HG03469 (cell line): ENCODE measurements around the gene LMBR1L.

Source experiments
- ATAC-seq: cut with Tn5 transposase; IDR thresholded peaks from one replicate; pipeline ENCODE4 v1.9.1; 2021; ENCODE audit warnings: mild to moderate bottlenecking, moderate library complexity, moderate number of reproducible peaks; ENCODE audit not compliant: unreplicated experiment

The LMBR1L gene

GRCh38 chr12:49121047-49121696 is 10.5 kb upstream of the LMBR1L start:
- no peak for ATAC-seq

- ATAC-seq: no peak
These were observed 559 bp upstream of the LMBR1L start for GRCh38 chr12:49111206-49111605.

GRCh38 chr12:49109641-49110463 is 795 bp downstream of the LMBR1L start:
- no peak for ATAC-seq

DNA sequence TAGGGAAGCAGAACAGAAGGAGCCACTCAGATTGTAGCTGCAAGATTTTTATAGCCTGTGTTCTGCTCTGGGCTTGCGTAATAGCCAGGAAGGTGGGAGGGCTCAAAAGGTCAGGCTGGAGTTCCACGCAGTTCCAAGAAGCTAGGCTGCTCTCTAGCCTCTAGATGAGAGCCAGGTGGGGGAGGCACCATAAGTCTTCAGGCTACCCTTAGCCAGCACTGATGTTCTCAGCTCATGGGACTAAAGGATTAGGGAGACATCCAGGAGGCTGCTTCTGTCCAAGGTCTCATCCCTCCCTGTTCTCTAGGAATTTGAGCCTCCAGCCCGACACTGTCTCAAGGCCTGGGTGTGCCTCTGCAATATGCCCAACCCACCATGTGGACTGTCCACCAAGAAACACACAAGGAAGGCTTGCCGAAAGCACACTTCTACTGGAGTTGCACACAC is 1.7 kb downstream of the LMBR1L start:
- no peak for ATAC-seq

GRCh38 chr12:49105504-49106084 is 5.1 kb downstream of the LMBR1L start:
- no peak for ATAC-seq

- ATAC-seq: no peak
These were observed 5.8 kb downstream of the LMBR1L start for GRCh38 chr12:49104822-49105221.

DNA sequence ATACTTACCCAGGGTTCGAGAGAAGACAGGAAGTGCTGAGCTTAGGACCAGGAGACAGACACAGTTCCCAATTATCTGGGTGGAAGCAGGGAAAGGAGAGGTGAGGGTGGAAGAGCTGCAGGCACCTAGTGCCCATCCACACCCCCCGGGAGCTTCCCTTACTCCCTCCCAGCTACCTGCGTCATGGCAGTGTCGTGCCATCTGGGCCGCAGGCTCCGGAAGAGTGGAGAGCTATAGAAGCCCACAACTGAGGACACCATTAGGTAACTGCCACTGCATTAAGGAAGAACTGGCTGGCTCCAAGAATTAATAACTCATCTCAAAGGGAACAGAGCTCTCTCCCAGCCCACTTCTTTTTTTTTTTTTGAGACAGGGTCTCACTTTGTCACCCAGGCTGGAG is 10.3 kb downstream of the LMBR1L start:
- no peak for ATAC-seq

DNA sequence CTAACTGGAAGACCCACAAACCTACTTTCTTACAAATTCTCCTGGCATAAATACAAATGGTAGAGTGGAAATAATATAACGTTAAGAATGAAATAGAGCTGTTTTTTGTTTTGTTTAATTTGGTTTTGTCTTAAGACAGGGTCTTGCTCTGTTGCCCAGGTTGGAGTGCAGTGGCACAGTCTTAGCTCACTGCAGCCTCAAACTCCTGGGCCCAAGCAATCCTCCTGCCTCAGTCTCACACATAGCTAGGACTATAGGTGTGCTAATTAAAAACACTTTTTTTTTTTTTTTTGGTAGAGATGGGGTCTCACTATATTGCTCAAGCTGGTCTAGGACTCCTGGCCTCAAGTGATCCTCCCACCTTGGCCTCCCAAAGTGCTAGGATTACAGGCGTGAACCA is 11.9 kb downstream of the LMBR1L start:
- no peak for ATAC-seq

GRCh38 chr12:49098035-49098451 is 12.6 kb downstream of the LMBR1L start:
- ATAC-seq: no peak

- no peak for ATAC-seq
These were observed 13.3 kb downstream of the LMBR1L start for GRCh38 chr12:49097381-49097780.

- no peak for ATAC-seq
These were observed 15.7 kb downstream of the LMBR1L start for GRCh38 chr12:49094975-49095365.

DNA sequence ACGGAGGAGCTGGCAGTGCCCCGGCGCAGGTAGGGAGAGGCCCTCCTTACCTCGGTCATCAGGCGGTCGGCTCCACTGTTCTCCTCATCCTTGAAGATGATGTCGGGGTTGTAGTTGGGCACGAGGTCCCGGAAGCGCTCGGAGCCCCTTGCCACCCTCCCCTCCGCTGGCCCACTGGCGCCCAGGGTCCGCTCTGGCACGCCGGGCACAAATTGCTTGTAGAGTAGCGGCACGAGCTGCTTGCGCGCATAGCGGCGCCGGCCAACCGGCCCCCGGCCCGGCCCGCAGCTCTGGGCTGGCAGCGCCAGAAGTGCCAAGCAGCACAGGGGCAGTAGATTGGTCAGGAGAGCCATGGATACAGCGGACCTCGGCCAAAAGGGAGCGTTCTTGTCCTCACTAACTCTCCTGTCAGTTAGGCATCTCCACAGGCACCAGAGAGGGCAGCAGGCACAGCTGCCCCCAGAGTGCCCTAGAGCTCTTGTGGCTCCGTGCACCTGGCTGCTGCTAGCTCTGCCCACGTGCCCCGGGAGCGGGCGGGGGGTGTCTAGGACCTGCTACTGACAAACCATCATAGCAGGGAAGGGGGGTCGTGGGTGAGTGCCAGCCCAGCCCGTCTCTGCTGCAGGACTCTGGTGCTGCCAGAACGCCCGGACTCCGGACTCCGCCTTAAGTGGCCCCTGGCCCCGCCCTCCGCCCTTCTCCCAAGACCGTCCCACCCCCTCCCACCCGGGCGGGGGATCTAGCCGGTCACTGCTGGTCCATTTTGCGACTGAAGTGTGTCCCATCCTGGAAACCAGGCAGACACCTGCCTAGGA is 16.3 kb downstream of the LMBR1L start, which contains the start of gene DHH:
TSS of gene DHH (minus strand) at position 642 of the 815 bp plus-strand sequence. CDS start at position 353, 289 bp downstream.
- no peak for ATAC-seq

- no peak for ATAC-seq
These were observed 16.9 kb downstream of the LMBR1L start for GRCh38 chr12:49093792-49094159.

GRCh38 chr12:49092816-49093406 is 17.7 kb downstream of the LMBR1L start:
- no peak for ATAC-seq

DNA sequence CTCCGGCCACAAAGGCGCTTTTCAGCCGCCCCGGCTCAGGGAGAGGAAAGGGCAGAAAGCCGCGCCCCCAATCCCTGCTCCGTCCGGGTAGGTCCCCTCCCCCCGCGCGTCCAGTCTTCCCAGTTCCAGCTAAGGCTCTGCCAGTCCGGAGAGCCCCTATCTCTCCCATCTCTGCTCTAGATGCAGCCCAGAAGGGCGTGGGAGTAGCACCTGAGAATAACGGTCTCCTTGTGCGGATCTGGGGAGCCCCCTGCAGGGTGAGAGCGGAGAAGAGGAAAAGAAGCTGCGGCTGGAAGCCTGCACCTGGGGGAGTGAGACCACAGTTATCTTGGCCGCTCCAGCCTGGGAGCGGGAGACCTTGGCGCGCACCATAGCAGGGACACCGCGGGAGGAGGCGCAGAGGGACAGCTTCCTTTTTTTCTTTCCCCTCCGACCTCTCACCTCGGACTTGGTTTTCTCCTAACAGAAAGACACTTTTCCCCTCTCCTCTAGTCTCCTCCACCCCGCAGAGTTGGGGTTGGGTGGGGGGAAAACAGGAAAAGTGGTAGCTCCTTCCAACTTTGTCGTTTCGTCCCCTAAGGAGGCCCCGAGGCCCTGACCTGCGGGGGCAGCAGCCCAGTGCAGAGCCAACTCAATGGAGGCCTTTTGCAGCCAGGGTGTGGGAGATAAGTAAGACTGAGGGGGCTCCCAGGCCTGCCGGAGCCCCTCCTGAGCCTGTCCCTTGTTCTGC is 18.4 kb downstream of the LMBR1L start:
- no peak for ATAC-seq

DNA sequence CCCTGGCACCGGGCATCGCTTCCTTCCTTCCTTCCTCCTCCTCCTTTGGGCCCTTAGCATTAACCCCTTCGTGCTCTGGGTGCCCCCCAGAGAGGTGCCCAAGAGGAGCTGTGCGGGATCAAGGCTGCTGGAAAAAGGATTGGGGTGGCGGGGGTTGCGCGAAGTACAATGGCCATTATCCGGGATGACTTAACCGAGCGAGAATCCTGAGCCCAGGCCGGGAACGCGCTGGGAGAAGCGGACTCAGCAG is 18.9 kb downstream of the LMBR1L start:
- ATAC-seq: no peak

GRCh38 chr12:49091056-49091835 is 19.4 kb downstream of the LMBR1L start:
- ATAC-seq: no peak

- ATAC-seq: no peak
These were observed 20.6 kb downstream of the LMBR1L start for GRCh38 chr12:49089821-49090773.
